Suprapubic skin (tissue), 4 donors: ENCODE measurements around the gene SEPTIN10.

ENCODE experiments used
- EP300 ChIP-seq: sonication (generic); formaldehyde crosslinking; IDR thresholded peaks from one replicate; pipeline ENCODE4 v1.6.1; 2017; ENCODE audit warnings: antibody characterized with exemption
- POLR2A ChIP-seq, 2 donors: fragments of 450-650 bp; IDR thresholded peaks; one replicate each; pipeline ENCODE4 v1.6.1; 2017; ENCODE audit warnings: antibody characterized with exemption in 2 of 2, mild to moderate bottlenecking in 2 of 2, moderate library complexity in 2 of 2
- POLR2AphosphoS5 ChIP-seq, 3 donors: sonication (generic); formaldehyde crosslinking; IDR thresholded peaks; one replicate each; pipeline ENCODE4 v1.6.1; 2017; ENCODE audit warnings: antibody characterized with exemption in 3 of 3
- TF ChIP-seq, protein P1 (sequence below), 2 donors: fragments of 200-600 bp in 1 of 2; fragments of 450-650 bp in 1 of 2; sonication (generic) in 1 of 2; IDR thresholded peaks; one replicate each; pipeline ENCODE4 v1.5.1; 2016 to 2019; ENCODE audit warnings: antibody characterized with exemption in 2 of 2, mild to moderate bottlenecking in 1 of 2, moderate library complexity in 1 of 2

DNA sequence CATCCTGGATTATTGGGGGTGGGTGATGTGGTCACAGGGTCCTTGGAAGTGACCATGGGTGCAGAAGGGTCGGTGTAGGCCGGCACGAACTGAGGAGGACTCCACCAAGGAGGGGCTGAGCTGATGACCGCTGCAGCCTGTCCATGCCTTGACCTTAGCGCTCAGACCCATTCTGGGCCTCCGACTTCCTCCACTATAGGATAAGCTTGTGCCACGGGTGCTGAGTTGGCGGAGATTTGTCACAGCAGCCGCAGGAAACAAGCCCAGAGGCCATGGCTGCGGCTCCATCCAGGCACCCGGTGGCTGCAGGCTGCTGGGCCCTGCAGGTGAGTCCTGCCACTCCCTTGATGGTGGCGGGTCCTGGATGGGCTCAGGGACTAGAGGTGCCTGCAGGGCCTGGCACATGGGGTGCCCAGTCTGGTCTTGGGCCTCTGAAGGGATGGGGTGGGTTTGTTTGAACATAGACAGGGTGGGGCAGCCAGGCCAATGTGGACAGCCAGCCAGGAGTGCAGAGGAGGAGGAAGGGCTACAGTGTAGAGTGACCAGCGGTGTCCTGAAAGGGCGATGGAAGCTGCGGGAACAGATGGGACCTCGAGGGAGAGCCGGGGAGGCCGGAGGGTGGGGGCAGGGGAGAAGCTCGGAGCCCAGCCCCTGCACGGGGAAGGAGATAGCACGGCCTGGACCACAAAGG, 84.8 kb downstream of the SEPTIN10 start:
- TF ChIP-seq, protein P1, sequence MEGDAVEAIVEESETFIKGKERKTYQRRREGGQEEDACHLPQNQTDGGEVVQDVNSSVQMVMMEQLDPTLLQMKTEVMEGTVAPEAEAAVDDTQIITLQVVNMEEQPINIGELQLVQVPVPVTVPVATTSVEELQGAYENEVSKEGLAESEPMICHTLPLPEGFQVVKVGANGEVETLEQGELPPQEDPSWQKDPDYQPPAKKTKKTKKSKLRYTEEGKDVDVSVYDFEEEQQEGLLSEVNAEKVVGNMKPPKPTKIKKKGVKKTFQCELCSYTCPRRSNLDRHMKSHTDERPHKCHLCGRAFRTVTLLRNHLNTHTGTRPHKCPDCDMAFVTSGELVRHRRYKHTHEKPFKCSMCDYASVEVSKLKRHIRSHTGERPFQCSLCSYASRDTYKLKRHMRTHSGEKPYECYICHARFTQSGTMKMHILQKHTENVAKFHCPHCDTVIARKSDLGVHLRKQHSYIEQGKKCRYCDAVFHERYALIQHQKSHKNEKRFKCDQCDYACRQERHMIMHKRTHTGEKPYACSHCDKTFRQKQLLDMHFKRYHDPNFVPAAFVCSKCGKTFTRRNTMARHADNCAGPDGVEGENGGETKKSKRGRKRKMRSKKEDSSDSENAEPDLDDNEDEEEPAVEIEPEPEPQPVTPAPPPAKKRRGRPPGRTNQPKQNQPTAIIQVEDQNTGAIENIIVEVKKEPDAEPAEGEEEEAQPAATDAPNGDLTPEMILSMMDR (IDR thresholded peaks at IDR 0.05), result no peak
- TF ChIP-seq POLR2AphosphoS5 (IDR thresholded peaks at IDR 0.05), result no peak
- no peak for TF ChIP-seq POLR2A (IDR thresholded peaks at IDR 0.05)
- TF ChIP-seq EP300, result no peak
